MCF 10A (cell line): ENCODE data around the gene PIEZO2. TPM values are rescaled to one million over a fixed set of nuclear protein-coding genes. Genes with fewer than 3 reads are reported as not detected.
A peak's percentile ranks its signal among the peaks of the same experiment; 100 is the strongest.

Experiments
- BruUV-seq: library from RNA; stranded (reverse); fragments of 400-500 nt; replicated peaks from 2 replicates; lab custom pipeline; 2021; lab: Mats Ljungman, UMichigan
- CTCF ChIA-PET: fragments of 300-600 bp; sonication (Branson Sonifier 250); formaldehyde crosslinking; extraction: SDS; loops from one replicate; lab custom pipeline; 2021; ENCODE audit warnings: antibody characterized with exemption, inconsistent platforms; lab: Yijun Ruan, JAX
- POLR2A ChIA-PET: fragments of 300-600, 350-650 bp; sonication (Branson Sonifier 250); formaldehyde crosslinking; extraction: SDS; loops from one replicate; lab custom pipeline; 2020; ENCODE audit warnings: antibody characterized with exemption, inconsistent platforms; lab: Yijun Ruan, JAX
- DNase-seq: peaks from one replicate; pipeline ENCODE4 v3.0.0-alpha.2; 2018; ENCODE audit not compliant: unreplicated experiment
- H3K27ac Mint-ChIP-seq: one replicate; pipeline ENCODE4 v1.8.0; 2022; ENCODE audit warnings: mild to moderate bottlenecking, low read depth, mixed read lengths; ENCODE audit not compliant: unreplicated experiment
- H3K27me3 Mint-ChIP-seq: one replicate; pipeline ENCODE4 v1.8.0; 2022; ENCODE audit warnings: mixed read lengths; ENCODE audit not compliant: insufficient read depth, unreplicated experiment
- H3K36me3 Mint-ChIP-seq: one replicate; pipeline ENCODE4 v1.8.0; 2022; ENCODE audit warnings: mild to moderate bottlenecking, moderate library complexity, mixed read lengths; ENCODE audit not compliant: insufficient read depth, unreplicated experiment
- H3K4me1 Mint-ChIP-seq: one replicate; pipeline ENCODE4 v1.8.0; 2022; ENCODE audit warnings: mixed read lengths; ENCODE audit not compliant: insufficient read depth, unreplicated experiment
- H3K4me3 Mint-ChIP-seq: one replicate; pipeline ENCODE4 v1.8.0; 2022; ENCODE audit warnings: mild to moderate bottlenecking, moderate library complexity, mixed read lengths; ENCODE audit not compliant: unreplicated experiment
- H3K9me3 Mint-ChIP-seq: one replicate; pipeline ENCODE4 v1.8.0; 2022; ENCODE audit warnings: mixed read lengths; ENCODE audit not compliant: unreplicated experiment
- intact Hi-C: fragments of 100-400 bp; cut with micrococcal nuclease; formaldehyde crosslinking; loops from 2 replicates; pipeline ENCODE4 v1.14.1; 2022
- total RNA-seq: library from RNA; stranded (reverse); gene quantifications from 2 replicates; pipeline ENCODE4 v1.2.3, GENCODE V29; 2022
- TF ChIP-seq, protein P1 (sequence below): fragments of 200-600 bp; IDR thresholded peaks from one replicate; pipeline ENCODE4 v1.8.0; 2022; ENCODE audit warnings: antibody characterized with exemption, mild to moderate bottlenecking; ENCODE audit not compliant: unreplicated experiment

PIEZO2 gene
- total RNA-seq, 1 experiment from 2014 or later = 0.49 TPM

- Mint-ChIP-seq H3K36me3 (no peaks in the 10 kb centered on the region), H3K9me3 (no peaks in the 10 kb centered on the region), H3K27ac (no peak overlapping the region), H3K27me3 (no peaks in the 10 kb centered on the region), H3K4me3 (no peak overlapping the region), H3K4me1 (peaks cover 25% of the 10 kb centered on the region)
- ChIA-PET POLR2A (interaction anchor here (1.2 kb wide), 1 partner anchor 66 kb away, joined by 3 read pairs; no protein-coding TSS in a partner anchor), CTCF (no interaction called here)
- TF ChIP-seq, protein P1, sequence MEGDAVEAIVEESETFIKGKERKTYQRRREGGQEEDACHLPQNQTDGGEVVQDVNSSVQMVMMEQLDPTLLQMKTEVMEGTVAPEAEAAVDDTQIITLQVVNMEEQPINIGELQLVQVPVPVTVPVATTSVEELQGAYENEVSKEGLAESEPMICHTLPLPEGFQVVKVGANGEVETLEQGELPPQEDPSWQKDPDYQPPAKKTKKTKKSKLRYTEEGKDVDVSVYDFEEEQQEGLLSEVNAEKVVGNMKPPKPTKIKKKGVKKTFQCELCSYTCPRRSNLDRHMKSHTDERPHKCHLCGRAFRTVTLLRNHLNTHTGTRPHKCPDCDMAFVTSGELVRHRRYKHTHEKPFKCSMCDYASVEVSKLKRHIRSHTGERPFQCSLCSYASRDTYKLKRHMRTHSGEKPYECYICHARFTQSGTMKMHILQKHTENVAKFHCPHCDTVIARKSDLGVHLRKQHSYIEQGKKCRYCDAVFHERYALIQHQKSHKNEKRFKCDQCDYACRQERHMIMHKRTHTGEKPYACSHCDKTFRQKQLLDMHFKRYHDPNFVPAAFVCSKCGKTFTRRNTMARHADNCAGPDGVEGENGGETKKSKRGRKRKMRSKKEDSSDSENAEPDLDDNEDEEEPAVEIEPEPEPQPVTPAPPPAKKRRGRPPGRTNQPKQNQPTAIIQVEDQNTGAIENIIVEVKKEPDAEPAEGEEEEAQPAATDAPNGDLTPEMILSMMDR = no peak
- no peak for DNase-seq
- intact Hi-C loops = loop anchor here (5.0 kb wide), 1 partner anchor 32 kb away; no protein-coding TSS in a partner anchor
- no TSS peak for BruUV-seq
These were observed 139.5 kb downstream of the PIEZO2 start for GRCh38 chr18:11009869-11010268.

- DNase-seq = no peak
- CTCF ChIA-PET = no interaction called here
- TF ChIP-seq, protein P1 = no peak
- Mint-ChIP-seq H3K4me3 (no peak overlapping the region), H3K36me3 (no peaks in the 10 kb centered on the region), H3K27me3 (no peaks in the 10 kb centered on the region), H3K9me3 (no peaks in the 10 kb centered on the region), H3K4me1 (peaks cover 32% of the 10 kb centered on the region), H3K27ac (no peak overlapping the region)
- intact Hi-C loops = loop anchor here (5.0 kb wide), 1 partner anchor 33 kb away; no protein-coding TSS in a partner anchor
- no TSS peak for BruUV-seq
- POLR2A ChIA-PET = no interaction called here
These were observed 140.2 kb downstream of the PIEZO2 start for GRCh38 chr18:11009147-11009546.

DNA sequence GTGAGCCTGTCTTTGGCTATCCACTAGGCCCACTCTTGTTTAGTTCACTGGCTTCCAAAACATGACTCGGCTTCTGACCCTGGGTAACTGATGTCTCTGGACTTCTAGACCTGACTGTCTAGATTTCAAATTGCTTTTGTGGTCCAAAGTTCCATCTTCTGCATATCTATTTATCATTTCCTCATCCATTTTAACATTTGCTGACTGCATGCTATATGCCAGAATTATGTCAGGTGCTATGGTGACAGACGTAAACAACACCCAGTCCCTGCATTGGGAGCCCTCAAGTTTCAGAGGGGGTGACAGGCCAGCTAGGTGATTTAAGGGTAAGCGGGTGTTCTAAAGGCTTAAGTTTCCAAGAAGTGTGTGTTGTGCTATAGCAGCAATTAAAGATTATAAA, 140.9 kb downstream of the PIEZO2 start:
- ChIA-PET POLR2A (no interaction called here), CTCF (interaction anchor here (0.6 kb wide), 1 partner anchor 19 kb away, joined by 3 read pairs; no protein-coding TSS in a partner anchor)
- Mint-ChIP-seq H3K36me3 (no peaks in the 10 kb centered on the region), H3K4me1 (peaks cover 37% of the 10 kb centered on the region), H3K9me3 (no peaks in the 10 kb centered on the region), H3K27ac (no peak overlapping the region), H3K4me3 (no peak overlapping the region), H3K27me3 (no peaks in the 10 kb centered on the region)
- BruUV-seq = no TSS peak
- TF ChIP-seq, protein P1 = no peak
- intact Hi-C loops = loop anchor here (5.0 kb wide), 1 partner anchor 34 kb away; no protein-coding TSS in a partner anchor
- no peak for DNase-seq

DNA sequence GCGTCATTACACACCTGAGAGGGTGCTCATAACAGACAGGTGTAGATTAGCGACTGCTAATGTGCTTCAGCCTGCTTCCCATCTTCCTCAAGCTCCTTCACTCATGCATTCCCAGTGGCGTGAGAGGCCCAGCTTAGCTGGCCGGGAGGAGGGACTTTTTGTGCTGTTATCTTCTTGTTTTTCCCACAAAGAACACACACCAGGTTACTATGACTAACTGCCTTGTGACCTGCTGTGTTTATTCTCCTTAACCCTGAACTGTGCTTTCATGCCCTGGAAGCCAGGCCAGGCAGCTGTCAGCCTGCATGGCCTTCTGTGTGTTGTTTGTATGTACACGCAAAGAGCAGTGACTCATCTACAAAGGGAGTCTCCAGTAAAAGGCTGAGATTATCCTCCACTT, 143.8 kb downstream of the PIEZO2 start:
- peaks cover 36% of the 10 kb centered on the region for H3K4me1 Mint-ChIP-seq
- BruUV-seq = no TSS peak
- no peaks in the 10 kb centered on the region for H3K36me3 Mint-ChIP-seq
- ChIA-PET CTCF (interaction anchor here (0.8 to 1.2 kb wide), 2 partner anchors 34 to 153 kb away, joined by 3 to 5 read pairs; no protein-coding TSS in a partner anchor), POLR2A (interaction anchor here (0.7 to 2.3 kb wide), 7 partner anchors 10 to 149 kb away, joined by 3 to 11 read pairs (median 3); no protein-coding TSS in a partner anchor)
- TF ChIP-seq, protein P1 = no peak
- peaks cover 7% of the 10 kb centered on the region for H3K9me3 Mint-ChIP-seq
- no peaks in the 10 kb centered on the region for H3K27me3 Mint-ChIP-seq
- peak; percentile 56 for DNase-seq
- H3K4me3 Mint-ChIP-seq = peak overlapping the region; percentile 66
- peak overlapping the region; percentile 93 for H3K27ac Mint-ChIP-seq
- intact Hi-C loops = loop anchor here (2.0 to 5.0 kb wide), 2 partner anchors 37 to 83 kb away; no protein-coding TSS in a partner anchor
